A673 (cell line): ENCODE data around the gene TXNDC8. TPM values are rescaled to one million over a fixed set of nuclear protein-coding genes. Genes with fewer than 3 reads are reported as not detected.

Experiments
- BruUV-seq: library from RNA; stranded (reverse); fragments of 400-500 nt; replicated peaks from 2 replicates; lab custom pipeline; 2021; lab: Mats Ljungman, UMichigan
- CTCF ChIA-PET: fragments of 300-600 bp; sonication (Branson Sonifier 250); formaldehyde crosslinking; loops from one replicate; lab custom pipeline; 2022; ENCODE audit warnings: antibody characterized with exemption; lab: Charles Lee
- POLR2A ChIA-PET: fragments of 300-600 bp; sonication (Branson Sonifier 250); formaldehyde crosslinking; loops from one replicate; lab custom pipeline; 2022; ENCODE audit warnings: antibody characterized with exemption; ENCODE audit not compliant: low non-redundant PET; lab: Charles Lee
- DNase-seq: peaks from one replicate; pipeline ENCODE4 v3.0.0-alpha.2; 2015; ENCODE audit warnings: low spot score
- H3K27ac ChIP-seq: fragments of 200-600 bp; sonication (generic); 2 replicates; pipeline ENCODE4 v1.5.1; 2016; ENCODE audit warnings: mixed run types, low read depth, mild to moderate bottlenecking, mixed read lengths, antibody characterized with exemption, low read length; ENCODE audit not compliant: poor library complexity, severe bottlenecking
- H3K27me3 ChIP-seq: fragments of 200-600 bp; sonication (generic); replicated peaks from 2 replicates; pipeline ENCODE4 v1.6.1; 2017; ENCODE audit warnings: mixed run types, low read depth, mild to moderate bottlenecking, mixed read lengths, antibody characterized with exemption, low read length; ENCODE audit not compliant: insufficient read depth, poor library complexity
- H3K36me3 ChIP-seq: fragments of 200-600 bp; sonication (generic); 2 replicates; pipeline ENCODE4 v1.6.1; 2016; ENCODE audit warnings: mixed run types, mild to moderate bottlenecking, mixed read lengths, antibody characterized with exemption, low read length; ENCODE audit not compliant: insufficient read depth, poor library complexity, severe bottlenecking
- H3K4me1 ChIP-seq: fragments of 200-600 bp; sonication (generic); 2 replicates; pipeline ENCODE4 v1.6.1; 2017; ENCODE audit warnings: mixed run types, mild to moderate bottlenecking, mixed read lengths, antibody characterized with exemption, low read length; ENCODE audit not compliant: insufficient read depth, poor library complexity, severe bottlenecking
- H3K4me3 ChIP-seq: fragments of 200-600 bp; sonication (generic); 2 replicates; pipeline ENCODE4 v1.5.1; 2016; ENCODE audit warnings: low read depth, mixed run types, mild to moderate bottlenecking, mixed read lengths, low read length; ENCODE audit not compliant: poor library complexity, severe bottlenecking
- H3K9me3 ChIP-seq: fragments of 200-600 bp; sonication (generic); 2 replicates; pipeline ENCODE4 v1.6.1; 2016; ENCODE audit warnings: mixed run types, low read depth, mild to moderate bottlenecking, mixed read lengths, antibody characterized with exemption, low read length; ENCODE audit not compliant: poor library complexity, severe bottlenecking
- EZH2 ChIP-seq: fragments of 200-600 bp; sonication (generic); IDR thresholded peaks from 2 replicates; pipeline ENCODE4 v1.6.1; 2017; ENCODE audit warnings: borderline replicate concordance, low read depth, mild to moderate bottlenecking, mixed read lengths, antibody characterized with exemption, low read length; ENCODE audit not compliant: poor library complexity, severe bottlenecking
- intact Hi-C: fragments of 100-400 bp; cut with micrococcal nuclease; formaldehyde crosslinking; loops from one replicate; pipeline ENCODE4 v1.10.0; 2022; ENCODE audit not compliant: unreplicated experiment
- total RNA-seq: library from RNA; stranded (reverse); gene quantifications from 2 replicates; pipeline ENCODE4 v1.2.3, GENCODE V29; 2021
- TF ChIP-seq, protein P1 (sequence below): fragments of 300-800, 200-600 bp; sonication (generic); conservative IDR thresholded peaks from 2 replicates; pipeline ENCODE4 v1.5.1; 2017; ENCODE audit warnings: low read depth, mild to moderate bottlenecking, antibody characterized with exemption, low read length, moderate library complexity, mixed read lengths

The TXNDC8 gene
- total RNA-seq, 1 experiment from 2014 or later = not detected

DNA sequence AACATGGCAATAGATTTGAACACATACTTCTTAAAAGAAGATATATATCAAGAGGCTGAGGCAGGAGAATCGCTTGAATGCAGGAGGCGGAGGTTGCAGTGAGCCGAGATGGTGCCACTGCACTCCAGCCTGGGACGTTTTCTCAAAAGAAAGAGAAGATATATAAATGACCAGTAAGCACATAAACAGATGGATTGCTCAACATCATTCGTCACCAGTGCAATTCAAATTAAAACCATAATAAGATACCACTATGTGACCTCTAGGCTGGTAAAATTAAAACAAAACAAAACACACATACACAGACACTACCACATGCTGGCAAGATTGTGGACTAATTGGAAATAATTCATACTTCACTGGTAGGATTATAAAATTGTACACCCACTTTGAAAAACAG, 76.0 kb downstream of the TXNDC8 start:
- DNase-seq = no peak
- POLR2A ChIA-PET = no interaction called here

GRCh38 chr9:110260911-110261310, 76.8 kb downstream of the TXNDC8 start:
- H3K27ac ChIP-seq = no peak overlapping the region
- no peaks in the 10 kb centered on the region for H3K27me3 ChIP-seq
- intact Hi-C loops = no loop called here
- peaks cover 26% of the 10 kb centered on the region for H3K4me1 ChIP-seq
- POLR2A ChIA-PET = no interaction called here
- H3K9me3 ChIP-seq = peaks cover 4% of the 10 kb centered on the region
- H3K4me3 ChIP-seq = no peak overlapping the region
- CTCF ChIA-PET = no interaction called here
- DNase-seq = peak; percentile 33
- no peak for TF ChIP-seq EZH2
- TF ChIP-seq, protein P1, sequence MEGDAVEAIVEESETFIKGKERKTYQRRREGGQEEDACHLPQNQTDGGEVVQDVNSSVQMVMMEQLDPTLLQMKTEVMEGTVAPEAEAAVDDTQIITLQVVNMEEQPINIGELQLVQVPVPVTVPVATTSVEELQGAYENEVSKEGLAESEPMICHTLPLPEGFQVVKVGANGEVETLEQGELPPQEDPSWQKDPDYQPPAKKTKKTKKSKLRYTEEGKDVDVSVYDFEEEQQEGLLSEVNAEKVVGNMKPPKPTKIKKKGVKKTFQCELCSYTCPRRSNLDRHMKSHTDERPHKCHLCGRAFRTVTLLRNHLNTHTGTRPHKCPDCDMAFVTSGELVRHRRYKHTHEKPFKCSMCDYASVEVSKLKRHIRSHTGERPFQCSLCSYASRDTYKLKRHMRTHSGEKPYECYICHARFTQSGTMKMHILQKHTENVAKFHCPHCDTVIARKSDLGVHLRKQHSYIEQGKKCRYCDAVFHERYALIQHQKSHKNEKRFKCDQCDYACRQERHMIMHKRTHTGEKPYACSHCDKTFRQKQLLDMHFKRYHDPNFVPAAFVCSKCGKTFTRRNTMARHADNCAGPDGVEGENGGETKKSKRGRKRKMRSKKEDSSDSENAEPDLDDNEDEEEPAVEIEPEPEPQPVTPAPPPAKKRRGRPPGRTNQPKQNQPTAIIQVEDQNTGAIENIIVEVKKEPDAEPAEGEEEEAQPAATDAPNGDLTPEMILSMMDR = no peak
- BruUV-seq = no TSS peak
- H3K36me3 ChIP-seq = no peaks in the 10 kb centered on the region

More for the DNA sequence above, 76.0 kb downstream of the TXNDC8 start:
- no TSS peak for BruUV-seq
- CTCF ChIA-PET = no interaction called here
- Histone ChIP-seq H3K27ac (no peak overlapping the region), H3K4me1 (peaks cover 26% of the 10 kb centered on the region), H3K36me3 (no peaks in the 10 kb centered on the region), H3K9me3 (peaks cover 4% of the 10 kb centered on the region), H3K4me3 (no peak overlapping the region), H3K27me3 (no peaks in the 10 kb centered on the region)
- intact Hi-C loops = no loop called here
- TF ChIP-seq, protein P1 = no peak
- no peak for TF ChIP-seq EZH2

DNA sequence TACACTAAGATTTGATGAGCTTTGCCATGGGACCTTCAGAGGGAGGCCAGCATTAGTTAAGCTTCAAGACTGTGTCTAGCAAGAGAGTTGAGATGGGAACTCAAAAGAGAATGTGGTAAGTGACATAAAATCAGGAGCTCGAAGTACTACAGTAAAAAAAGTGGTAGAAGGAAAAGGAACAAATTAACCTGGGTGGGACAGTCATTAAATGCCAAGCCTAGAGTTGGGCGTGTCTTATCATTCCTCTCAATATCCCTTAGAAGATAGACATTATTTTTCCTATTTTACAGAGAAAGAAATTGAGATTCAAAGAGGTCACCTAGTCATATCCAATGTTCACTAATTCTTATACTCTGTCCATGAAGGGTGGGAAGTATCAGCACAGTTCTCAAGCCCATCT, 78.1 kb downstream of the TXNDC8 start:
- Histone ChIP-seq H3K27me3 (no peaks in the 10 kb centered on the region), H3K9me3 (peaks cover 2% of the 10 kb centered on the region), H3K4me3 (no peak overlapping the region), H3K36me3 (no peaks in the 10 kb centered on the region), H3K4me1 (peaks cover 26% of the 10 kb centered on the region), H3K27ac (no peak overlapping the region)
- DNase-seq = no peak
- BruUV-seq = no TSS peak
- CTCF ChIA-PET = no interaction called here
- POLR2A ChIA-PET = no interaction called here
- TF ChIP-seq, protein P1 = no peak
- TF ChIP-seq EZH2 = no peak
- intact Hi-C loops = no loop called here
